GM19035 (cell line): Measurements from ENCODE around the gene FZR1.
"Not testable (repeated sequence)": the region's sequence is repeated elsewhere in the genome, so short reads cannot be mapped to it uniquely, and the experiment has no call there.

ENCODE experiments used
- ATAC-seq: cut with Tn5 transposase; IDR thresholded peaks from one replicate; pipeline ENCODE4 v1.9.1; 2021; ENCODE audit not compliant: unreplicated experiment

Gene FZR1

GRCh38 chr19:3528539-3529211, 22.6 kb downstream of the FZR1 start:
- ATAC-seq, result no peak

DNA sequence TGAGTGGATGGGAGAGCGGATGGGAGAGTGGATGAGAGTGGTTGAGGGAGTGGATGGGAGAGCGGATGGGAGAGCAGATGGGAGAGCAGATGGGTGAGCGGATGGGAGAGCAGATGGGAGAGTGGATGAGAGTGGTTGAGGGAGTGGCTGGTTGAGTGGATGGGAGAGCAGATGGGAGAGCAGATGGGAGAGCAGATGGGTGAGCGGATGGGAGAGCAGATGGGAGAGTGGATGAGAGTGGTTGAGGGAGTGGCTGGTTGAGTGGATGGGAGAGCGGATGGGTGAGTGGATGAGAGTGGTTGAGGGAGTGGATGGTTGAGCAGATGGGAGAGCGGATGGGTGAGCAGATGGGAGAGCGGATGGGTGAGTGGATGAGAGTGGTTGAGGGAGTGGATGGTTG, 23.2 kb downstream of the FZR1 start:
- ATAC-seq, result not testable (repeated sequence)

DNA sequence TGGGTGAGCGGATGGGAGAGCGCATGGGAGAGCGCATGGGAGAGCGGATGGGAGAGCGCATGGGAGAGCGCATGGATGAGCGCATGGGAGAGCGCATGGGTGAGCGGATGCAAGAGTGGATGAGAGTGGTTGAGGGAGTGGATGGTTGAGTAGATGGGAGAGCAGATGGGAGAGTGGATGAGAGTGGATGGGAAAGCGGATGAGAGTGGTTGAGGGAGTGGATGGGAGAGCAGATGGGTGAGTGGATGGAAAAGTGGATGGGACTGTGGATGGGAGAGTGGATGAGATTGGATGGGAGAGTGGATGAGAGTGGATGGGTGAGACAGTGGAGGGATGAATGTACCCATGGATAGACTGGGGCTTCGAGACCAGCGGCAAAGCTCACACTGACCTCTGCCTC, 24.3 kb downstream of the FZR1 start:
- no peak for ATAC-seq

DNA sequence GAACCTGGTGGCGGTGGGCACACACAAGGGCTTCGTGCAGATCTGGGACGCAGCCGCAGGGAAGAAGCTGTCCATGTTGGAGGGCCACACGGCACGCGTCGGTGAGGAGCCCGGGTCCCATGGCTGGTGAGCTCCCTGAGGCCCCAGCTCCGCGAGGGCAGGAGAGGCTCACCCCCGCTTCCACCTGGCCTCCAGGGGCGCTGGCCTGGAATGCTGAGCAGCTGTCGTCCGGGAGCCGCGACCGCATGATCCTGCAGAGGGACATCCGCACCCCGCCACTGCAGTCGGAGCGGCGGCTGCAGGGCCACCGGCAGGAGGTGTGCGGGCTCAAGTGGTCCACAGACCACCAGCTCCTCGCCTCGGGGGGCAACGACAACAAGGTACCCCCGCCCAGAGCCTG, 25.6 kb downstream of the FZR1 start:
- no peak for ATAC-seq

DNA sequence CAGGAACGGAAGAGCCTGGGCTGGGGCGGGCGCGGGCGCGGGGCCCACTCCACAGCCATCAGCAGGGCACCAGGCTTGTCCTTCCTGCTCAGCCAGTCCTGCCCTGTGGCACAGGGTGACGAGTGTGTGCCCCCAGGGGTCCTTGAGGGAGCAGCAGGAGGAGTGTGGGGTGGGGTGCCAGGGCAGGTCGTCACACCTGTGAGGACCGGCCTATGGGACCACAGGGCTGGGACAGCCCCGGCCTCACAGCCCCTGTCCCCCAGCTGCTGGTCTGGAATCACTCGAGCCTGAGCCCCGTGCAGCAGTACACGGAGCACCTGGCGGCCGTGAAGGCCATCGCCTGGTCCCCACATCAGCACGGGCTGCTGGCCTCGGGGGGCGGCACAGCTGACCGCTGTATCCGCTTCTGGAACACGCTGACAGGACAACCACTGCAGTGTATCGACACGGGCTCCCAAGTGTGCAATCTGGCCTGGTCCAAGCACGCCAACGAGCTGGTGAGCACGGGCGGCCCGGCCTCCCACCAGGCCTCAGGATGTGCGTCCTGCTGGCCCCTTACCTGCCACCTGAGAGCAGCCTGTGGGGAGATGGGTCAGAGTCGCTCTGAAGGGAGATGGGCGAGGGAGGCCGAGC, 26.2 kb downstream of the FZR1 start:
- ATAC-seq, result no peak

DNA sequence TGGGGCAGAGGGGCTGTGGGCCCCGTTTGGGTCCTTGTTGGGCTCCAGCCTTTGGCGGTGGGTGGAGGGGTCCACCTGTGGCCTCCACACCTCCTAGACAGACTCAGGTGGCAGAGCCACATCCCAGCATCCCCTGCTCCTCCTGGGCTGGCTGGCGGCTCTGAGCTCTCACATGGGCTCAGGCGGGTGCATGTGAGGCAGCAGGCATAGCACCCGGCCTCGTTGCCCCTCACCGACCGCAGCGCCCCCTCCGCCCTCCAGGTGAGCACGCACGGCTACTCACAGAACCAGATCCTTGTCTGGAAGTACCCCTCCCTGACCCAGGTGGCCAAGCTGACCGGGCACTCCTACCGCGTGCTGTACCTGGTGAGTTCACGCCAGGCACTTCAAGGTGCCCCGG, 26.9 kb downstream of the FZR1 start:
- no peak for ATAC-seq

DNA sequence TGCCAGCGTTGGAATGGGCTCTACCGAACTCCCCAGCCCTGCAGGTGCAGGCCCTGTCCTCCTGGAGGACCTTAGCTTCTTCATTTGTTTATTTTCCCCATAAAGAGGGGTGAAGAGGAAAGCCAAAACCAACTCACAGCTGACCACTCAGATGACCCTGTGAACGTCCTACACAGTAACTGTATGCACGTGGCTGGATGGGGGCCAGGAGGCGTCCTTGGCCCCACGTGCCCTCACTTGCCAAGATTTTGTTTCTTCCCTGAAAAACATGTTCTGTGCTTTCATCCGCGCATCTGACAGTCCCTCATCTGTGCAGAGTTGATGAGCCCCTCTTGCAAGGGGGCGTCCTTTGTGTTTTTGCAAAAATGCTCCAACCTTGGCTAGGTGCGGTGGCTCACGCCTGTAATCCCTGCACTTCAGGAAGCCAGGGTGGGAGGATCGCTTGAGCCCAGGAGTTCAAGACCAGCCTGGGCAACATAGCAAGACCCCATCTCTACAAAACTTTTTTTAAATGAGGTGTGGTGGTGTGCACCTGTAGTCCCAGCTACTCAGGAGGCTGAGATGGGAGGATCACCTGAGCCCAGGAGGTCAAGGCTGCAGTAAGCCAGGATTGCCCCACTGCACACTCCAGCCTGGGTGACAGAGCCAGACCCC, 27.6 kb downstream of the FZR1 start:
- ATAC-seq, result no peak

GRCh38 chr19:3534375-3535234, 28.5 kb downstream of the FZR1 start:
- no peak for ATAC-seq

DNA sequence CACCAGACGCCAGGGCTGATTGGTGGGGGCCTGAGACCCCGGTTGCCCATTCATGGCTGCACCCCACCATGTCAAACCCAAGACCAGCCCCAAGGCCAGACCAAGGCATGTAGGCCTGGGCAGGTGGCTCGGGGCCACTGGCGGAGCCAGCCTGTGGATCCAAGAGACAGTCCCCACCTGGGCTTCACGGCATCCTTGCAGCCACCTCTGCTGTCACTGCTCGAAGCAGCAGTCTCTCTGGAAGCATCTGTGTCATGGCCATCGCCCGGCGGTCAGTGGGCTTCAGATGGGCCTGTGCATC, 29.1 kb downstream of the FZR1 start:
- ATAC-seq, result no peak

DNA sequence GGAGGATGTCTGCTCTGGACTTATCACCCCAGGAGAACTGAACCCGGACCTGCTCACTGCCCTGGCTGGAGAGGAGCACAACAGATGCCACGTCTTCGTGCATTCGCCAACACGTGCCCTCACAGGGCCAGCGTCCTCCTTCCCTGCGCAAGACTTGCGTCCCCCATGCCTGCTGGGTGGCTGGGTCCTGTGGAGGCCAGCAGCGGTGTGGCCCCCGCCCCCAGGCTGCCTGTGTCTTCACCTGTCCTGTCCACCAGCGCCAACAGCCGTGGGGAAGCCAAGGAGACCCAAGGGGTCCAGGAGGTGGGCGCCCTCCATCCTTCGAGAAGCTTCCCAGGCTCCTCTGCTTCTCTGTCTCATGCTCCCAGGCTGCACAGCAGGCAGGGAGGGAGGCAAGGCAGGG, 29.5 kb downstream of the FZR1 start:
- ATAC-seq, result no peak

- ATAC-seq, result no peak
Observed at GRCh38 chr19:3535981-3536380, 29.9 kb downstream of the FZR1 start.

DNA sequence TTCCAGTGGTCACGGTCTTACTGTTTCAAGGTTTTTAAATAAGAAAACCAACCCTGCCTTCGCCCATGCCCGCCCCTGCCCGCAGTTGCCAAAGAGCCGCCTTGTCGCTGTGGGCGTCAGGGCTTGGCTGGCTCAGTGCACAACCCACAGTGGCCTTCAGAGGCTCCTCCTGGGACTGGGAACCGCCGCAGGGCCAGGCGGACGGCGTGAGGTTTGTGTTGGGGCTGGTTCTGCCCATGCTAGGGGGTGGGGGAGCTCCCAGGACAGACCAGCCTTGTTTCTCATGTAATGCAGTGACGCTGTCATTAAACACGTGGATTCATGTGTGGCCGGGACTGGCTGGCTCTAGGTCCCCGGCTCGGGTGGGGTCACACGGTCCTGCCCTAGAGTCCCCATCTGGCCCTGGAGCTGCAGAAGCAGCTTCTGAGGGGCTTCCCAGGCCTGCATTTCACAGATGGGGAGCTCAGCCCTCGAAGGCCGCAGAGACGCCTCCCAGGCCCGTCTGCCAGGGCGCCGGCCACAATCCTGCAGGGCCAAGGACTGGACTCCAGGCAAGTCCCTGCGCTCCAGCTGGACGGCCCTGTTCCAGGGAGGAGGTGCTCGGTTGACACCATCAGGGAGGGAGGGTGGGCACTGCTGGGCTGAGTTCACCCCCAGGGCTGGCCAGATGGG, 30.5 kb downstream of the FZR1 start:
- no peak for ATAC-seq

- no peak for ATAC-seq
Observed at GRCh38 chr19:3537101-3537437, 31.0 kb downstream of the FZR1 start.

- no peak for ATAC-seq
Observed at GRCh38 chr19:3537438-3538240, 31.5 kb downstream of the FZR1 start.

- ATAC-seq, result no peak
Observed at GRCh38 chr19:3538258-3538929, 32.3 kb downstream of the FZR1 start.

DNA sequence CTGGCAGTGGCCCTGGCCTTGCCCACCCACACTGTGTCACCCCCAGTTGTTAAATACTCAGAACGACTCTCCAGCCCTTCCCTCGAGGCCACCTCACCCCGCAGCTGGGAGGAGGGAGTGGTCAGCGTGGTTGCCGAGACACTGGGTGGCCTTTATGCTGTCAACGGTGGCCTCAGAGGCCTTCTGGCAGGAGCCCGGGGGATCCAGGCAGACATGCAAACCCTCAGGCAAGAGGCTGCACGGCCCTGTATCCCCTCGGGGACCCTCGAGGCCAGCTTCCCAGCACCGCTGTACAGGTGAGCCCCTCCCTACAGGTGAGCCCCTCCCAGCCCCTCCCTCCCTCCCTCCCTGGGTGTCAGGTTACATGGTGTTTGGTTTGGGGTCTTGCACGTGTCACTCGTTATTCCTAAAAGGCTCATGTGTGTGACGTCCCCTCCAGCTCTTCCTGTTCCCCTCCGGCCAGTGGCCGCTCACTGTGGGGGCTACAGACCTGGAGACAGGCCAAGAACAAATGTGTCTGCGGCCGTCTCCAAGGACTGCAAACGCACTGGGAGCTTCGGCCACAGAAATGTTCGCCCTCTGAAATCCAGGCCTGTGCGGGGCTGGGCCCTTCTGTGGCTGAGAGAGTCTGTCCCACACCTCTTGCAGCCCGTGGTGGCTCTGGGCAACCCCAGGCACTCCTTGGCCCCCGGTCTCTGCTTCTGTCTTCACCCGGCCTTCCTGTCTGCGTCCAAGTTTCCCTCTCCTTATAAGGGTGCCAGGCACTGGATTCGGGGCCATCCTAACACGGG, 33.0 kb downstream of the FZR1 start, which contains the start of gene TEKTIP1:
Gene TEKTIP1 (plus strand): TSS at position 210 of the 791 bp plus-strand sequence. CDS start 4 bp downstream, at position 214.
- ATAC-seq, result no peak

DNA sequence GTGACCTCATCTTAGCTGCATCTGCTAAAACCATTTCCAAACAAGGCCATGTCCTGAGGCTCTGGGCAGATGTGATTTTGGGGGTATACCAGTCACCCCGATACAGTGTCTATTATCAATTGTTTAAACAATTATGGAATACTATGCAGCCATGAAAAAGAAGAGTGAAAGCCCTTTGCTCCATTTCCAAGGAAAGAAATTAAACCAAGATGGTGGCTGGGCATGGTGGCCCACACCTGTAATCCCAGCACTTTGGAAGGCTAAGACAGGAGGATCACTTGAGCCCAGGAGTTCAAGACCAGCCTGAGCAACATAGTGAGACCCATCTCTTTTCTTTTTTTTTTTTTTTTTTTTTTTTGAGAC, 33.6 kb downstream of the FZR1 start:
- no peak for ATAC-seq

- ATAC-seq, result no peak
Observed at GRCh38 chr19:3543150-3544057, 37.3 kb downstream of the FZR1 start.
